GM12801 (cell line): ENCODE measurements around the gene MINDY1.

Experiments
- TF ChIP-seq, protein P1 (sequence below): IDR thresholded peaks from one replicate; pipeline ENCODE4 v1.5.1; 2011; ENCODE audit warnings: control low read depth; ENCODE audit not compliant: insufficient read length; ENCODE audit errors: extremely low read depth

Gene MINDY1

DNA sequence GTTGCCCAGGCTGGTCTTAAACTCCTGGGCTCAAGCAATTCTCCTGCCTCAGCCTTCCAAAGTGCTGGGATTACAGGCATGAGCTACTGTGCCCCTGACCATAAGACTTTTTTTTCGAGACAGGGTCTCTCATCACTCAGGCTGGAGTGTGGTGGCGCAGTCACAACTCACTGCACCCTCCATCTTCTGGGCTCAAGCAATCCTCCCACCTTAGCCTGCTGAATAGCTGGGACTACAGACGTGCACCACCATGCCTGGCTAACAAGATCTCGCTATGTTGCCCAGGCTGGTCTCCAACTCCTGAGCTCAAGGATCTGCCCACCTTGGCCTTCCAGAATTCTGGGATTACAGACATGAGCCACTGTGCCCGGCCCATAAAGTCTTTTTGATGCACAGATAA, 42.8 kb upstream of the MINDY1 start:
- TF ChIP-seq, protein P1, sequence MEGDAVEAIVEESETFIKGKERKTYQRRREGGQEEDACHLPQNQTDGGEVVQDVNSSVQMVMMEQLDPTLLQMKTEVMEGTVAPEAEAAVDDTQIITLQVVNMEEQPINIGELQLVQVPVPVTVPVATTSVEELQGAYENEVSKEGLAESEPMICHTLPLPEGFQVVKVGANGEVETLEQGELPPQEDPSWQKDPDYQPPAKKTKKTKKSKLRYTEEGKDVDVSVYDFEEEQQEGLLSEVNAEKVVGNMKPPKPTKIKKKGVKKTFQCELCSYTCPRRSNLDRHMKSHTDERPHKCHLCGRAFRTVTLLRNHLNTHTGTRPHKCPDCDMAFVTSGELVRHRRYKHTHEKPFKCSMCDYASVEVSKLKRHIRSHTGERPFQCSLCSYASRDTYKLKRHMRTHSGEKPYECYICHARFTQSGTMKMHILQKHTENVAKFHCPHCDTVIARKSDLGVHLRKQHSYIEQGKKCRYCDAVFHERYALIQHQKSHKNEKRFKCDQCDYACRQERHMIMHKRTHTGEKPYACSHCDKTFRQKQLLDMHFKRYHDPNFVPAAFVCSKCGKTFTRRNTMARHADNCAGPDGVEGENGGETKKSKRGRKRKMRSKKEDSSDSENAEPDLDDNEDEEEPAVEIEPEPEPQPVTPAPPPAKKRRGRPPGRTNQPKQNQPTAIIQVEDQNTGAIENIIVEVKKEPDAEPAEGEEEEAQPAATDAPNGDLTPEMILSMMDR = no peak

DNA sequence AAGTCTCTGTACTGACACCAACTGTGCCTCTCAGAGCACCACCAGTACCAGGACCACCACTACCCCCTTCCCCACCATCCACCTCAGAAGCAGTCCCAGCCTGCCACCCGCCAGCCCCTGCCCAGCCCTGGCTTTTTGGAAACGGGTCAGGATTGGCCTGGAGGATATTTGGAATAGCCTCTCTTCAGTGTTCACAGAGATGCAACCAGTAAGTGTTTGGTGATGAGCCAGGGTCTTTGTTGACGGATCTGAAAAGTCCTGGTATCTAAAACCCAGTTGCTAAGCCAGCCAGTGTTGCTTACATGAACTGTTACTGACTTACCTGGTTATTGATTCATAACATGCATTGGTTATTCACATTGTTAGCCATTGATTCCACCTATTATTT, 41.9 kb upstream of the MINDY1 start:
- TF ChIP-seq, protein P1 = no peak

DNA sequence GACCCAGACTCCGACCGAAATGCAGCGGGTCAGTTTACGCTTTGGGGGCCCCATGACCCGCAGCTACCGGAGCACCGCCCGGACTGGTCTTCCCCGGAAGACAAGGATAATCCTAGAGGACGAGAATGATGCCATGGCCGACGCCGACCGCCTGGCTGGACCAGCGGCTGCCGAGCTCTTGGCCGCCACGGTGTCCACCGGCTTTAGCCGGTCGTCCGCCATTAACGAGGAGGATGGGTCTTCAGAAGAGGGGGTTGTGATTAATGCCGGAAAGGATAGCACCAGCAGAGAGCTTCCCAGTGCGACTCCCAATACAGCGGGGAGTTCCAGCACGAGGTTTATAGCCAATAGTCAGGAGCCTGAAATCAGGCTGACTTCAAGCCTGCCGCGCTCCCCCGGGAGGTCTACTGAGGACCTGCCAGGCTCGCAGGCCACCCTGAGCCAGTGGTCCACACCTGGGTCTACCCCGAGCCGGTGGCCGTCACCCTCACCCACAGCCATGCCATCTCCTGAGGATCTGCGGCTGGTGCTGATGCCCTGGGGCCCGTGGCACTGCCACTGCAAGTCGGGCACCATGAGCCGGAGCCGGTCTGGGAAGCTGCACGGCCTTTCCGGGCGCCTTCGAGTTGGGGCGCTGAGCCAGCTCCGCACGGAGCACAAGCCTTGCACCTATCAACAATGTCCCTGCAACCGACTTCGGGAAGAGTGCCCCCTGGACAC, 41.4 kb upstream of the MINDY1 start:
- TF ChIP-seq, protein P1 = no peak

DNA sequence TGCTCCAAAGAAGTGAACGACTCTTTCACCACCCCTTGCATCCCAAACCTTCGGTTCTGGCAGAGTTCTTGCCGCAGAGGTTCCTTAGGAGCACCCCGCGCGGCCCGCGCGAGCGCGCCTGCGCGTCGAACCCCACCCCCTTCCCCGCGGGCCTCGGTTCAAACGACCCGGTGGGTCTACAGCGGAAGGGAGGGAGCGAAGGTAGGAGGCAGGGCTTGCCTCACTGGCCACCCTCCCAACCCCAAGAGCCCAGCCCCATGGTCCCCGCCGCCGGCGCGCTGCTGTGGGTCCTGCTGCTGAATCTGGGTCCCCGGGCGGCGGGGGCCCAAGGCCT, 40.9 kb upstream of the MINDY1 start, which contains the start of gene C1orf56:
TSS of gene C1orf56 (plus strand) at position 161 of the 334 bp plus-strand sequence. CDS start at position 258, 97 bp downstream.
- TF ChIP-seq, protein P1 = no peak

DNA sequence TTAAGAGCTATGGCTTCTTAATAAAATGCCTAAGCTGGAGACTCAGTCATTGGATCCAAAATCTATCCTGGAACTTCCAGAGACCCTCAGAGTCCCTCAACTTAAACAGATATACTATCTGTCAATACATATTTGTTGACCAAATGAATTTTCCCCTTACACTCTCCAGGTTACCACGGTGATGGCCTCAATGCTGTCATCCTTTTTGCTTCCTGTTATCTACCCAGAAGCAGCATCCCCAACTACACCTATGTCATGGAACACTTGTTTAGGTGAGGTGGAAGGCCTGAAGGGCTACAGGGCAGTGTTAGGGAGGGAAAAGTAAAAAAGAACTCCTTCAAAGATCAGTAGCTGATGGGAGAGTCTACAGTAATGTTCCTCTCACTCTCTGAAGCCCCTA, 36.5 kb upstream of the MINDY1 start:
- TF ChIP-seq, protein P1 = no peak

DNA sequence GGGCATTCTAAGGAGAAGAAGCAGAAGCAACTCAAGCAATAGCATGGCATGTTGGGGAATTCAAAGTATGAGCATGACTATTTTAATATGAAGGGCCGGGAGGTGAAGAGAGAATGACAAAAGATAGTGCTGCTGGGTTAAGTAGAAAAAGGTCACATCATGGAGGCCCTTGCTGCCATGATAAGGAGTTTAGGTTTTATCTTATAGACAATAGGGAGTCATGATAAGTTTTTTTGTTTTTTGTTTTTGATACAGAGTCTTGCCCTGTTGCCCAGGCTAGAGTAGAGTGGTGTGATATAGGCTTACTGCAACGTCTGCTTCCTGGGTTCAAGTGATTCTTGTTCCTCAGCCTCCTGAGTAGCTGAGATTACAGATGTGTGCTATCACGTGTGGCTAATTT, 32.8 kb upstream of the MINDY1 start:
- TF ChIP-seq, protein P1 = no peak

DNA sequence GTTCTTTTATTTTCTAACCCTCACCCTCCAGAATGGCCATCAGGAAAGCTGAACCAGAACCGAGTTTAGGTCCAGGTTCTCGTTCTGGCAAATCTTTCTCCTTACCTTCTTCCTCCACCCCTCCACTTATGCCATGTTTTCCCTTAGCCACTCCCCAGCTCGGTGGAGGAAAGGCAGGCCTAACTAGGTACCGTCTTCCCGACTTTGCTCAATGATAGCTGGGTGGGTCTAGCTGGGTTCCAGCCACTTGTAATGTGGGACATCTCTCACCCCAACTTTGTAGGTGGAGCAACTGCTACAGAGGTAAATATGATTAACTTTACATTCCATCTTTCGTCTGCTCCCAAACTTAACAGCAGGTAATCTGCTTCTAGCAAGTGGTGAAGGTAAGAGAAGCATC, 30.3 kb upstream of the MINDY1 start:
- TF ChIP-seq, protein P1 = no peak
